Muscle layer of duodenum (tissue), 2 donors: ENCODE data around the gene ATCAY.
"Not testable (repeated sequence)": the region's sequence is repeated elsewhere in the genome, so short reads cannot be mapped to it uniquely, and the experiment has no call there.

Experiments
- H3K27ac ChIP-seq: one replicate; pipeline ENCODE4 v1.7.0; 2013; ENCODE audit warnings: mild to moderate bottlenecking, low read length
- H3K27me3 ChIP-seq: one replicate; pipeline ENCODE4 v1.7.0; 2013; ENCODE audit warnings: low read depth, mild to moderate bottlenecking, control low read depth, low read length
- H3K36me3 ChIP-seq, 2 donors: one replicate each; pipeline ENCODE4 v1.7.0; 2013; ENCODE audit warnings: low read length in 2 of 2, control low read depth in 1 of 2, mild to moderate bottlenecking in 1 of 2; ENCODE audit not compliant: insufficient read depth in 2 of 2, control insufficient read depth in 1 of 2
- H3K4me1 ChIP-seq, 2 donors: one replicate each; pipeline ENCODE4 v1.7.0; 2013; ENCODE audit warnings: low read length in 2 of 2, mild to moderate bottlenecking in 2 of 2, control low read depth in 1 of 2, moderate library complexity in 1 of 2; ENCODE audit not compliant: insufficient read depth in 2 of 2, control insufficient read depth in 1 of 2
- H3K4me3 ChIP-seq, 2 donors: one replicate each; pipeline ENCODE4 v1.7.0; 2013; ENCODE audit warnings: low read length in 2 of 2, low read depth in 1 of 2, mild to moderate bottlenecking in 1 of 2
- H3K9me3 ChIP-seq, 2 donors: one replicate each; pipeline ENCODE4 v1.7.0; 2013; ENCODE audit warnings: low read length in 2 of 2, control low read depth in 1 of 2, mild to moderate bottlenecking in 1 of 2; ENCODE audit not compliant: control insufficient read depth in 1 of 2
- donor health status: healthy.

ATCAY gene

GRCh38 chr19:3952755-3953276 lies 72.3 kb downstream of the ATCAY start:
- not testable (repeated sequence) for H3K36me3 ChIP-seq, H3K9me3 ChIP-seq, H3K4me3 ChIP-seq, H3K27me3 ChIP-seq, H3K27ac ChIP-seq
- H3K4me1 ChIP-seq: peaks cover 0 to 19% of the 10 kb centered on the region in 2 donors

DNA sequence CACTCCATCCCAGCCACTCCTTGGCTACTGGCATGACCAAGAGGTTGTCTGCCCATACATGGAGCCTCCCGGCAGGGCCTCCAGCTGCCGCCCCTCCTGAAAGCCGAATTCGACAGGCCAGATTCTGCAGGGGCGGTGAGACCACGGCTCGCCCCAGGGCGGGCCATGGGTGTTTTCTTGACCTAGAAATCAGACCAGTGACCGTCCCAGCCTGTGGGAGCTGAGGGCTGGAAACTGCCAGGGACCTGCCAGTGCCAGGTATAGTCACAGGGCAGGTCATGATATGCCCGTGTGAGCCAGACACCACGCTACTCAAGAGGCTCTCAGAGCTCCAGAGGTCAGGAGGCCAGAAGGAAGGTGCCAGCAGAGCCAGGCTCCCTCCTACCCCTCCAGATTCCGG lies 73.6 kb downstream of the ATCAY start:
- no peak overlapping the region for H3K4me3 ChIP-seq
- H3K27me3 ChIP-seq: no peaks in the 10 kb centered on the region
- peaks cover 2 to 21% of the 10 kb centered on the region in 2 donors for H3K36me3 ChIP-seq
- H3K4me1 ChIP-seq: peaks cover 0 to 19% of the 10 kb centered on the region in 2 donors
- no peak overlapping the region for H3K27ac ChIP-seq
- no peaks in the 10 kb centered on the region for H3K9me3 ChIP-seq

DNA sequence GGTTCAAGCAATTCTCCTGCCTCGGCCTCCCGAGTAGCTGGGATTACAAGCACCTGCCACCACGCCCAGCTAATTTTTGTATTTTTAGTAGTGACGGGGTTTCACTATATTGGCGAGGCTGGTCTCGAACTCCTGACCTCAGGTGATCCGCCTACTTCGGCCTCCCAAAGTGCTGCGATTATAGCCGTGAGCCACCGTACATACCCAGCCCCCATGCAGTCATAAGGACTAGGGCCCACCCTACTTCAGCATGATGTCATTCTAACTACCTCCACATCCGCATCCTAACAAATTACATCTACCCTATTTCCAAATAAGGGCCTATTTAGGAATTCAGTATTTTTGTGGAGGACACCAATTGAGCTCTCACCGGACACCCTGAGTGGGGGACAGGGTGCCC lies 74.8 kb downstream of the ATCAY start:
- H3K27ac ChIP-seq, H3K27me3 ChIP-seq, H3K4me3 ChIP-seq, H3K9me3 ChIP-seq: not testable (repeated sequence)
- peaks cover 8 to 32% of the 10 kb centered on the region in 2 donors for H3K36me3 ChIP-seq
- peaks cover 0 to 19% of the 10 kb centered on the region in 2 donors for H3K4me1 ChIP-seq

DNA sequence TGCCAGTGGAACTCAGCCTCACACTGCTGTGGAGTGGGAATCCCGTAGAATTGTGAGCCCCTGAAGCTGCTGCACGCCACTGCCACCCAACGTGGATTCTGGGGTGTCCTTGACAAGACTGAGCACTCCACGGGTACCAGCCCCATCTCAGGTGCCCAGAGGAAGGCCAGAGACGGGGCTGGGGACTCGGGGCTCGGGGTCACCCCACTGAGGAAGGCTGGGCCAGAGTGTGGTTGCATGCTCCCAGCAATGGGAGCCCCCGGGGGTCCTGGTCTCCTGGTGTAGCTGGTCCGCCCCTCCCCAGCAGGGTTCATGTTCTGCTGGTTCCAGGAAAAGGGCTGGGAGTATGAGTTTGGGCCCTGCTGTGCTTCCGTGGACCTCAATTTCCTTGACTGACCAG lies 75.2 kb downstream of the ATCAY start:
- H3K9me3 ChIP-seq: no peaks in the 10 kb centered on the region
- H3K4me1 ChIP-seq: peaks cover 0 to 16% of the 10 kb centered on the region in 2 donors
- H3K27me3 ChIP-seq: no peaks in the 10 kb centered on the region
- H3K27ac ChIP-seq: no peak overlapping the region
- peaks cover 13 to 36% of the 10 kb centered on the region in 2 donors for H3K36me3 ChIP-seq
- no peak overlapping the region for H3K4me3 ChIP-seq

DNA sequence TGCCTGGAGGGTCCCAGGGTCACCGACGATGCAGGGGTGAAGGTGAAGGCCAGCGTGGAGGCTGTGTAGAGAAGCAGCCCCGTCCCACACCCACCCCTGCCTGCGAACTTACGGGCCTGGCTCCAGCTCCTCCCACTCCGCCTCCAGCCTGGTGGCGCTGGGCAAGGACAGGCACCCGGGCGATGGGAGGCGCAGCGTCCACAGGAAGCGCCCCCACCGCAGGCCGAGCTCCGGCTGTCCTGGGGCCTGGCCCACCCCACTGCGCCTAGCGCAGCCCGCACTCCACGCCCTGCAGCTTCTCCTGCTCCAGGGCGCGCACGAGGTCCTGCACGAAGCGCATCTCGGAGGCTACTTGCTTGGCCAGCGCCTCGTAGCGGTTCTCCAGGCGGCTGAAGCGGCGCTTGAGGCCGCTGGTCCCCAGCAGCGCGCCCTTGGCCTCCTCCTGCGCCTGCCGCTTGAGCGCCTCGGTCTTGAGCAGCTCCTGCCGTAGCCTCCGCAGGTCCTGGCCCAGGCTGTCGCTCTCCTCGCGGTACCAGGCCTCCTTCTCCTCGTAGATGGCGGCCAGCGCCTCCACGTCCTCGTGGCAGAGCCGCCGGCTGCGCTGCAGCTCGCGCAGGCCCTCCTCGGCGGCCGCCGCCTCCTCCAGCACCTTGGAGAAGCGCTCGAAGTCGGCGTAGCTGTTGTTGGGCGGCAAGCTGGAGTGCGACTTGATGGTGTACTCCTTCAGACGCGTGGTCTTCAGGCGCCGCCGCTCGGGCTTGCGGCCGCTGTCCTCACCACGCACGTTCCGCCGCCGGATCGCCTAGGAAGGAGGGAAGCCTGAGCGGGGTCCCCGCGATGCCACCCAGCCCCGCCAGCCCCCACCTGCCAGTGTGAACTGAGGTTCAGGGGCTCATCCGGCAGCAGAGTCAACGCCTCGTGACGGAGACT lies 78.6 kb downstream of the ATCAY start:
- no peak overlapping the region for H3K4me3 ChIP-seq
- peaks cover 32 to 68% of the 10 kb centered on the region in 2 donors for H3K36me3 ChIP-seq
- no peaks in the 10 kb centered on the region for H3K4me1 ChIP-seq
- no peaks in the 10 kb centered on the region for H3K9me3 ChIP-seq
- no peaks in the 10 kb centered on the region for H3K27me3 ChIP-seq
- H3K27ac ChIP-seq: no peak overlapping the region

DNA sequence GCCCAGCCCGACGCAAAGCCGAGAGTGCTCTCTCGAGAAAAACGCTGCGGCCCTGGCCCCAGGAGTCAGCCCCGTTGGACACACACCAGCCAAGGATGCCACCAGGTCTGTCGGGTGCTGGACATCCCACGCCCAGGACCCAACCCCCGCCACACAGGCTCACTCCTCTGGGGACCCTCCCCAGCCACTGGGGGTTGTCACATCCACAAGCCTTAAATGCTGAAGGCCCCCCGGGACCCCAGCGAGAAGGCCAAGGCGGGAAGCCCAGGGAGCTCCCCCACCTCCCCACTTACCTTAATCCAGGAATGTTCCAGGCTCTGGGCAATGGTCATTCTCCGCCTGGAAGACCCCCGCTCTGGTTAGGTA lies 79.3 kb downstream of the ATCAY start:
- no peaks in the 10 kb centered on the region for H3K4me1 ChIP-seq
- H3K36me3 ChIP-seq: peaks cover 32 to 74% of the 10 kb centered on the region in 2 donors
- H3K9me3 ChIP-seq: no peaks in the 10 kb centered on the region
- no peak overlapping the region for H3K27ac ChIP-seq
- no peaks in the 10 kb centered on the region for H3K27me3 ChIP-seq
- no peak overlapping the region for H3K4me3 ChIP-seq

- Histone ChIP-seq H3K9me3 (no peaks in the 10 kb centered on the region), H3K27me3 (no peaks in the 10 kb centered on the region), H3K27ac (no peak overlapping the region), H3K4me1 (peaks cover 0 to 6% of the 10 kb centered on the region in 2 donors), H3K36me3 (peaks cover 35 to 77% of the 10 kb centered on the region in 2 donors), H3K4me3 (no peak overlapping the region)
These were observed 80.5 kb downstream of the ATCAY start for GRCh38 chr19:3961007-3961406.

GRCh38 chr19:3963458-3964255 lies 83.2 kb downstream of the ATCAY start:
- H3K4me3 ChIP-seq: no peak overlapping the region
- peaks cover 3 to 29% of the 10 kb centered on the region in 2 donors for H3K4me1 ChIP-seq
- H3K27ac ChIP-seq: no peak overlapping the region
- H3K27me3 ChIP-seq: no peaks in the 10 kb centered on the region
- no peaks in the 10 kb centered on the region for H3K9me3 ChIP-seq
- H3K36me3 ChIP-seq: peaks cover 38 to 73% of the 10 kb centered on the region in 2 donors

GRCh38 chr19:3964256-3965194 lies 84.0 kb downstream of the ATCAY start:
- Histone ChIP-seq H3K27ac (no peak overlapping the region), H3K36me3 (peaks cover 38 to 64% of the 10 kb centered on the region in 2 donors)

DNA sequence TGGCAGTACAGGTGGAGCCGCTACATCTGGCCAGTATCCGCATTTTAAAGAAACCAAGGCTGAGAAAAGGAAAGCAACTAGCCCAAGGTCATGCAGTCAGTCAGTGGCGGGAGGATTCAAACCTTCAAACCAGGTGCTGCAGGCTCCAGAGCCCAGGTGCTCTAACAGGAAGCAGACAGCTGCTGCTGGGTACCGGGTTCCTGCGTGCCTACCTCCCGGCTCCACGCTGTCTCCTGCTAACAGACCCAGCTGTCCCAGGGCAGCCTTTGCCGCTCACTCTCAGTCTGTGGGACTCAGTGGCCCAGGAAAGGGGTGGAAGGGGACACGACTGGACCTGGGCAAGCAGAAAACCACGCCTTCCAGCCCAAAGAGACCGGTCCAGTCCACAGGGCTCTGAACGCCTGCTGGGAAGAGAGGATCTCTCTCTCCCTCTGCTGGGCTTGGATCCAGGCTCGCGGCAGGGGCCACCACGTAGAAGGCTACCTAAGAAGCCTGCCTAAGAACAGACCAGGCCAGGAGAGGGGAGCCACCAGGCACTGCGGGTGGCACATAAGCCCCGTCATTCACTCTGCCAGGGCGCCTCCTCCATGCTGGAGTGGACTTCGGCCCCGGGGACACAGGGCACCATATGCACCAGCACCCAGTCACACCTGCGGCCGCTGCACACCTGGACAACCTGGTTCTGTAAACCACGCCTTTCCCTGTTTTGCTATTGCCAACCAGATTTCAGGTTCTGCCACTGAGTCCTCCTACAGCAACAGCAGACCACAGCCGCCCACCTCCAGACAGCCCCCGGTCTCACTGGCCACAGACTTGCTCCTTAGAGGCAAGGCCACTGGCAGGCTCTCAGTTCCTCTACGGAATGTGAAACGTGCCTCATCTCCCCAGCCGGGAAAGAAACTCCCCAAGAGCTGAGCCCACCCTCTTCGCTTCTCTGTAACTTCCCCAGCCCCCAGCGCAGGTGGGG lies 85.8 kb downstream of the ATCAY start:
- Histone ChIP-seq H3K4me3 (peak overlapping the region in 1 of 2 donors; percentile 15), H3K36me3 (peaks cover 23 to 46% of the 10 kb centered on the region in 2 donors), H3K4me1 (peaks cover 11 to 36% of the 10 kb centered on the region in 2 donors), H3K27ac (peak overlapping the region; percentile 63), H3K27me3 (no peaks in the 10 kb centered on the region), H3K9me3 (no peaks in the 10 kb centered on the region)

More at GRCh38 chr19:3964256-3965194, 84.0 kb downstream of the ATCAY start:
- no peaks in the 10 kb centered on the region for H3K9me3 ChIP-seq
- no peaks in the 10 kb centered on the region for H3K27me3 ChIP-seq
- peaks cover 4 to 36% of the 10 kb centered on the region in 2 donors for H3K4me1 ChIP-seq
- H3K4me3 ChIP-seq: no peak overlapping the region
